Stimulated activated CD4-positive, alpha-beta T cell treated with anti-CD3 and anti-CD28 coated beads, Interleukin-15, amount 100 ng/mL, for 1 hour (primary cell): ENCODE measurements around the gene TMCC1.
"Not testable (repeated sequence)": the region's sequence is repeated elsewhere in the genome, so short reads cannot be mapped to it uniquely, and the experiment has no call there.

Source experiments
- DNase-seq, 2 donors: peaks; one replicate each; pipeline ENCODE4 v3.0.0-alpha.2; 2020; ENCODE audit warnings: low read depth in 1 of 2, low spot score in 1 of 2

TMCC1 gene

DNA sequence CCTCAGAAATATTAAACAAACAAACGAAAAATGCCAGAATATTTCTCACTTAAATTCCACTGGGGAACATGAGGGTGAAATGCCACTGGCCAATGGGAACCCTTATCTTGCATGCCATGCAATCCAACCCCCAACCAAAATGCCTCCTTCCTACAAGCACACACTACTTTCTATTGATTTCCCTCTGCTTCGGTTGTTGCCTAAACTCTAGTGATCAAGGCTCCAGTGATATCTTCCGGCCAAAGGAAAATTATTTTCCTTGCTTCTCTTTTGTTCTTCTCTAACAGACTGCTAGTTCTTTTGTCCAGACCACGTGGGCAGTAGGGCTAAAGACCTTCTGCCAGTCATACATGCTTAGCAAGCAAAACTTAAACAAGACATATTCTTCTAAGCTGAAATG lies 115.7 kb downstream of the TMCC1 start:
- no peak for DNase-seq

DNA sequence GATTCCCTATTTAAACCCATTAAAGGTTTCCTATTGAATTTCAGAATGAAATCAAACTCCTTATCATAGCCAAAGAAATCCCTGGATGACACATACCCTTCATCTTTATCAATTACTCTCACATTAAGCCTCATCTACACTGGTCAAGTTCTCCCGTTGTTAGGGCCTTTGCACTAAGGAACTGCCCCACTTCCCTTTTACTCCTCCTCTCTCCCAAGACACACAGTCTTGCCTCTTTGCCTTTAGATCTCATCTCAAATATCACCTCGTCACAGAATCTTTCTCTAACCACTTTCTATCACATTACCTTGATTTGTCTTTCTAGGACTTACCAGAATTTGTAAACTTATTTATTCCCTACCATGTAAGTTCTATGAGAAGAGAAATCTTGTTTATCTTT lies 117.6 kb downstream of the TMCC1 start:
- no peak for DNase-seq

DNA sequence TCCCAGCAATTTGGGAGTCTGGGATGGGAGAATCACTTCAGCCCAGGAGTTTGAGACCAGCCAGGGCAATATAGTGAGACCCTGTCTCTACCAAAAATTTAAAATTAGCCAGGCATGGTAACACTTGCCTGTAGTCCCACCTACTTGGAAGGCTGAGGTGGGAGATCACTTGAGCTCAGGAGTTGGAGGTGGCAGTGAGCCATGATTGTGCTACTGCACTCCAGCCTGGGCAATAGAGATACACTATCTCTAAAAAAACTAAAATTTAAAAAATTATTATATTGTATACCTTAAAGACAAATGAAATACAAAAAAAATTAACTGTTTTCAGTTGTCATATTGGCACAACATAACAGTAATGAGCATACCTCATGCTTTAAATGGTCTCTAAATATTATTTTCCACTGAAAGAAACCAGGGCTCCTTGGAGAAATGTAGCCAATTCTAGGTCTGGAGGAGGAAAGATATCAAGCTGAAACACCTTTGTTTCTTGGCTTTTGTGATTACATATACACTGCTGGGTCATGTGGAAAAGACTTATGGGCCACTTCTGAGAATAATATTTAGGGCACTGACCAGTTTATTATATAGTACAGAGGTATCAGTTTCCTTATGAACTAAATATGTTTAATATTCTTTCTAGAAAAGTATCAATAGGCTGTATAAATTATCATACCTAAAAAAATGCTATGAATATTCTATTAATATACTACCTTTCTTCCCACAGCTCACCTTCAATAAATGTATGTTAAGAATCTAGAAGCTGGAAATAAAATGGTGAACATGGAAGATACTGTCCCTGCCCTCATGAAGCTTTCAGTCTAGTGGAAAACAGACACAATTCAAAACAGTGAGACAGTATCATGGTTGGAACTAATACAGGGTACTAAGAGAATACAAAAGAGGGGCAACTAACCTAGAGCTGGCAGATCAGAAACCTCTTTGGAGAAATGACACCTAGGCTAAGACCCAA lies 119.5 kb downstream of the TMCC1 start:
- DNase-seq: no peak

DNA sequence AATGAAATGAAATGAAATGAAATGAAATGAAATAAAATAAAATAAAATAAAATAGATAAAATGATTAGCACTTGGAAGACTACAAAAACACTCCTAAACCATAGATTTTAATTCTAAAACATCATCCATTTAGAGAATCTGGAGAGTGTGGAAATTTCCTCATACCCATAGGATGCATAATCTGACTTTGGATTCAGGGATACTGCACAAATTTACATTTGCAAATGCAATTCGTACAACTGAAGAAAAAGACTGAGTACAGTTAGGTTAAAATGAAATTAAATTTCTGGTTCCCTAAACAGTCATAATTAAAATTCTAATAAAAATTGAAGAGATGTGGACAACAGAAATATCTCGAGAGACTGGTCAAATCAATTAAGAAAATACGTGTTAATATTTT lies 122.9 kb downstream of the TMCC1 start:
- no peak for DNase-seq

DNA sequence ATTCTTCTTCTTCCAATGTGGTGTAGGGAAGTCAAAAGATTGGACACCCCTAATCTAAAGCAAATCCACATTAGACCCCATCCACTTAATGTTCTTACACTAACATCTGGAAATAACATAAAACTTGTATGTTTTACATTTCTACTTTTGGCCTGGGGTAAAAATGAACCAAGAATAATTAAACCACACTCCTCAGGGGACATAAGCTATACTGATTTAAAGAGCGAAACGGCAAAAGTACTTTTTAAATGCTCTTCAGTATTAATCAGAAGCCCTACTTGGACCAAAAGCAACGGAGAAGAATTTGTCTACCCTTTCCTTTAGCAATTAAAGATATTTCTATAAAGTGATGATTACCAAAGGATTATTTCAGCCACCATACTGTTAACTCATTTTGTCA lies 123.9 kb downstream of the TMCC1 start:
- no peak for DNase-seq

DNA sequence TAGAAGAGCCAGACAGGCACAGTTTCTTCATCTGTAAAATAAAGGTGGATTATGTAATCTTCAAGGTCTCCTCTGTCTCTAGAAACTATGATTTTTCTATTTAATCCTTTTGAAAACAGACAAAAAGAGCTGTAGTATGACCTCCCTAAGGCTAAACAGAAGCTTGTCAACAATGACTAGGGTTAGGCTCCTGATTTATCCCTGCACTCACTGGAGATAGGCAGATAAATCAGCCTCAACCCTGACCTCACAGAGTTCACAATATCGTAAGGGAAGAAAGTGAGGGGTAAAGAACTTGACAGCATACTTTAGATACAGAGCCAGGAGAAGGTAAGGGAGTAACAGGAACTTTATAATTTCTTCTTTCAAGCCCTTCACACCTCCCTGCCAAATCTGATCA lies 124.8 kb downstream of the TMCC1 start:
- DNase-seq: no peak

DNA sequence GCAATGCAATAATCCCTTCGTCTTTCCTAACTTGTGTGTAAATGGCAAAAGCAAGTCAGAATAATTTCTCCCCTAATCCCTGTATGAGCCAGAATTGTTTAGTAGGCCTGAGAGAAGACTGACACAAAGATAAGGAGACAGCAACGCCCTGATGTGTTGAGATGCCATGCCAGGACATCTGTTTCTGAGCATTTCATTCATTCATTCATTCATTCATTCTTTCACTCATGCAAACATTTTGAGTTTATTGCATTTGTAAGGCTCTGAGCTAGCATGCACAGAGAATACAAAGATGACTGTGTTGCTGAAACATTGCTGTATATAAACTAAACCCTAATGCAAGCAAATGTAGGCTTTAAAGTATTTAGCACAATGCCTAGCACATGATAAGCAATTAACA lies 127.4 kb downstream of the TMCC1 start:
- DNase-seq: no peak

DNA sequence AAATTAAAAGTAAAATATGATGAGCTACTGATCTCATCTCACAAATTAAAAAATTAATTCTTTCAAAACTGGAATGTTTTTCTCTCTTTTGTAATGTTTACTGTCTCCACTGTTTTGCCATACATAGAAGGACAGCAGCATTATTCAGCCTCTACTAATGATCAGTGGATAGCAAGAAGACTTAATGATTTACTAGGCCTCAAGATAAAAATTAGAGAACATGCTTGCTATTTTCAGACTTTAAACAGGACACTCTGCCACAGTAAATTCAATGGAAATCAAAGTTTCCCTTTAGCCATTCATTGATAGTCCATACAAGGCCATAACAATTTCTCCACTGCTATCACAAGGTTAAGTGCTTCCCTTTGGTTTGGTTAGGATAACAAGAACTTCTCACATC lies 129.4 kb downstream of the TMCC1 start:
- no peak for DNase-seq

DNA sequence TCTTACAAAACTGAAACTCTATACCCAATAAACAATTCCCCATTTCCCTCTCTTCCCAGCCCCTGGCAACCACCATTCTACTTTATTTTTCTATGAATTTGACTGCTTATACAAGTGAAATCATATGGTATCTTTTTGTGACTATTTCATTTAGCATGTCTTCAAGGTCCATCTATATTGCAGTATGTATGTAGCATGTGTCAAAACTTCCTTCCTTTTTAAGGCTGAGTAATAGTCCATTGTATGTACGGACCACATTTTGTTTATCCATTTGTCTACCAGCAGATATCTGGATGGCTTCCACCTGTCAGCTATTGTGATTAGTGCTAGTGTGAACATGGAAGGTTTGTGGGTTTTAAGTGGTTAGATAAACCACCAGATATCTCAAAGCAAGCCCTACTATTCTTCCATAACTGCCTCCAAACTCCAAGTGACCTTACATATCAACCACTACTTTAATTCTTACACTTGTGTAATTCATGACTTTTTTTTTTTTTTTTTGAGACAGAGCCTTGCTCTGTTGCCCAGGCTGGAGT lies 134.7 kb downstream of the TMCC1 start:
- DNase-seq: no peak

DNA sequence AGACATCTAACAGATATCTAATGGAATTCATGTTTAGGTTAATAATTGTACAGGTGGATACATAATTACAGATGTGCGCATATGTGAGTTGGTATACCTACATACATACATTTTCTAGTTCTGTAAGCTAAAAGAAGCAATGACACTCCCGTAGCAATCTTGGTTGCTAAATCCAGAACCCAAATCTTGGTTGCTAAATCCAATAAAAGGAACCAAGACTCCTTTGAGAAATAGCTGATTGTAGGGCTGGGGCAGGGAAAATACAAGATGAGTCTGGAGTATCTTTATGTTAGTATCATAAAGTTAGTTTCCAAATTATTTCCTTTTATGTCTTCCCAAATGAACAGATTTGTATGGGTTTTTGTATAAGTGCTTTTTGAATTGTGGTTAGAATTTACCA lies 135.2 kb downstream of the TMCC1 start:
- no peak for DNase-seq

DNA sequence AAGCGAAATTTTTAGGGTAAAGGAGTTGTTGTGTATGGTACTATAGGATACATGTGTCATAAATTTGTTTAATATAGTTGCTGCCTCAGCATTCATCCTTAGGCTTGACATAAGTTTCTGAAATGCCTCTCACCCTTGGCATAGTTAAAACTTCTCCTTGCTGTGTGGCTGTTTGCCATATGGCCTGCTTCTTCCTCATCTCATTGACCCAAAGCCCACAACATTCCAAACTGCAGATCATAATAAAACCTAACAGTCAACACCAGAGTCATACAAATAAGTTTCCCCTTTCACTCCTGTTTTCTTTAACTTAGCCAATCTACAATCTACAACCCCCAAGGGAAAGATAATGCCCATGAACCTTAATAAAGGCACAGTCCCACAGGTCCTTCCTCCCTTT lies 136.6 kb downstream of the TMCC1 start:
- DNase-seq: no peak

DNA sequence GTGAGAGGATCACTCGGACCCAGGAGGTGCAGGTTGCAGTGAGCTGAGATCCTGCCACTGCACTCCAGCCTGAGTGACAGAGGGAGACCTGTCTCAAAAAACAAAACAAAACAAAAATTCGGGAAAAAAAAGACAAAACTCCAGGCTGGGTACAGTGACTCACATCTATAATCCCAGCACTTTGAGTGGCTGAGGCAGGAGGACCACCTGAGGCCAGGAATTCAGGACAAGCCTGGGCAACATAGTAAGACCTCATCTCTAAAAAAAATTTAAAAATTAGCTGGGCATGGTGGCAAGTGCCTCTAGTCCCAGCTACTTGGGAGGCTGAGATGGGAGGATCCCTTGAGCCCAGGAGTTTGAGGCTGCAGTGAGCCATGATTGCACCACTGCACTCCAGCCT lies 142.4 kb downstream of the TMCC1 start:
- DNase-seq: not testable (repeated sequence)

DNA sequence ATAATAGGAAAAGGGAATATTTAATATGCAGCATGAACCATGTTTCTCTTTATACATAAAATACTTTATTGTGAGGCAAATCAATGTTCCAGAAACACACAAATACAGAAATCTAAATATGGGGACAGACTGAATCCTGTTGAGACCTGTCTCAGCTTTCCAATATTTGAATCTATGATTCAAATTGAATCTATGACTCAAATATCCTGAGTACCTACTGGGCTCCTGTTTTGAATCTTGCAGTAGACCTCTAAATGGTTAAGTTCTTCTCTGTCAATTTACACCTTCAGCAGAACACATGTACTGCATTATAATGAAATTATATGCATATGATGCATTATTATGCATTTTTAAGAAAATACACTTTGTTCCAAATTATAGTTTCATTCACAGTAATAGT lies 143.8 kb downstream of the TMCC1 start:
- DNase-seq: no peak

DNA sequence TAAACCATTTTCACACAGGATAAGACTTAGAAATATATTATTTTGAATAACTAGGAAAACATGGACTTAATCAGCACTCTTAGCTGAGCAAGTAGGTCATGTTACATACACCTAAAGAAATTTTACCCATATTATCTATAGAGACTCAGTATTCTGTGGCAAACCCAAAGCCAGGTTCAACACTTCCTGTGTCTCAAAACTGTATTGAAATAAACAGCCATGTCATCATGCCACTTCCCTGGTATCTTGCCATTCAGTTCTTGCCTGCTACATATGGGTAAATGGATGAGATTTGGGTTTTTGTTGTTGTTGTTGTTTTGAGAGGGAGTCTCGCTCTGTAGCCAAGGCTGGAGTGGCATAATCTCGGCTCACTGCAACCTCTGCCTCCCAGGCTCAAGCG lies 145.5 kb downstream of the TMCC1 start:
- no peak for DNase-seq

DNA sequence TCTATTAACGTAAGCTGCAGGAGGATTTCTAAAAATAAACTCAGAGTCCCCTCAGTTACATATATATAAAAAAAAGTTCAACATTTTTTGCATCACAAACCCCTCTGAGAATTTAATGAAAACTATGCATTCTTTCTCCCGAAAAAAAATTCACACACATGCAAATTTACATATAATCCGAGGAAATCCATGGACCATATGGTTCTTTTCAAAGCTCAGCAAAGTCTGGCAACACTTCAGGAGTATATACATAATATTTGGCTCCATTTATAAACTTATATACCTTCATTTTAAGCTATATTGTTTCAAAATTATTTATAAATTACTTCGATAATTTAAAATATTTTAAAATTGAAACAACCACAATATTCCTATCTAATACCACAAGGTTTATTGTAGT lies 146.4 kb downstream of the TMCC1 start:
- DNase-seq: no peak

DNA sequence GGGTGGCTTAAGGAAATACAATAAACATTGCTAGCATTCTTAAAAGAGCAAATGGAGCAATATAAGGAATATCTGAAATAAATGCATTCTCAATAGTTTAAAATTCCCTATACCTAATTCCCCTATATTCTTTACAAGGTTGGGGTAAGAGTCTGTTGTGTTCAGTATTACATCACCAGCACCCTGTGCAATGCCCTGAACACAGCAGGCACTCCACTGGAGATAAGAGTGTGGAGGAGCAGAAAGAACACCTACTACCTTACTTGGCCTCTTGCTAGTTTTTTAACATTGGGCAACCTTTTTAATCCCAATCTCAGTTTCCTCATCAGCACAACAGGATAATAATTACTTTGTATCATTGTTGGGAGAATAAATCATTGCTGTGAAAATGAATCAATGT lies 146.9 kb downstream of the TMCC1 start:
- DNase-seq: no peak

DNA sequence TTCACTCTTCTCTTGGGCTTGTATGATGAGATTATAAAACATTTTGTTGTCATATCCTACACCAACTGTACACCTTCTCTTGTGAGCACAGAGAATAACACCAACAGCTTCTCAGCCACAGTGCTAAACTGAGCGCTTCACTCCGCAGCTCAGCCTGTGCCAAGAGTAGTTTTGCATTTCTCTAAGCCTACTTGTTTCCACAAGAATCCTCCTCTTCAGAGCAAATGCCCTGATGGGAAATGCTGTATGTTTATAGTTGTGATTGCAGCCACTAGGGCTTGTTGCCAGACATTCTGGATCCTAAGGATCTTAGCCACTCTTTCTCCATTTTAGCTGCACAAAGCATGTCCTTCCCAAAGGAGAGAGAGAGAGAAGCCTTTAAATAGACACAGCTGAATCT lies 148.3 kb downstream of the TMCC1 start:
- no peak for DNase-seq

DNA sequence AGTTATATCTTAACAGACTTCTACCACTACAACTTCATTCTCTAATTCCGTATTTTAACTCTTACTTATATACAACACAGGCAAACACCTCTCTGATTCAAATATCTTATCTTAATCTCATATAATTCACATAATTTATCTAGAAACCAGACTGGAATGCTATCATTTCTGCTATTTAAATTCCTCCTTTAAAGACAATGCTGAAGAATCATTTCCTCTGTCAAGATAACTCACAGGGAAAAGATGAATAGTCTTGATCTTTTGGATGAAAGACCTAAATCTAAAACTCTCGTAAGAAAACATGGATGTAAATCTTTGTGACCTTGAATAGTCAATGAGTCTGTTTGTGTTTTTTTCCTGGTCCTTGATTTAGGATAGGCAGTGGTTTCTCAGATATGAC lies 151.7 kb downstream of the TMCC1 start:
- no peak for DNase-seq

DNA sequence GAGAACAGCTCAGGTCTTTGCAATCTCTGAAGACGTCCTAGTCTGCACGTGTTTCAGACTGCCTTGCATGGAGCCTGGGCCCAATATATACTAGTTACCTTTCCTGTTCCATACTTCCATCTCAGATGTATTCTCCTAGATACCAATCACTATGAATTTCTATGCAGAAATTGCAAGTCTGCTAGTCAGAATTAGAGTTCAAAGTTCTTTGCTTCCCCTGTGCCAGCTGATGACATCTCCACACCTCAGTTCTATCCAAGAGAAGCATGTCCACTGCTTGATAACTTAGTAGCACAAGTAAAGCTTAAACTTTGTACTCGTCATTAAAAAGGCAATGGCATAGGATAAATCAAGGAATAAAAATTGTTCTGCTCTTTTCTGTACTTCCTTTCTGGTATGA lies 153.4 kb downstream of the TMCC1 start:
- DNase-seq: no peak

DNA sequence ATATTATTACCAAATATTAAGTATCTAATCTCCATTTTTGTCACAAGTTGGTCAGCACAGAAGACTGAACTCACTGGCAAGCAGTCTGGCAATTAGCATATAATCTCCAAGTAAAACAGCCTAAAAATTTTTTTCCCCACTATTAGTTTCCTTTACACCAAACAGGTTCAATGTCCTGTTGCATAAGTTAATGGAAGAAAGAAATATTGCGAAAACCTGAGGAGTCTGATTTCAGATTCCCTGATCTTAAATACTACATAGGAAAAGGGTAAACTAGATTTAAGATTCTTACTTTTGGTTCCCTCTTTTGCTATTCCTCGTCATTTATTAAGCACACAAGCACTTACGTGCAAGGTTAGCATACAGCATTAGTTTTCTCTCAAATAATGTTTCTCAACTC lies 153.9 kb downstream of the TMCC1 start:
- DNase-seq: no peak

DNA sequence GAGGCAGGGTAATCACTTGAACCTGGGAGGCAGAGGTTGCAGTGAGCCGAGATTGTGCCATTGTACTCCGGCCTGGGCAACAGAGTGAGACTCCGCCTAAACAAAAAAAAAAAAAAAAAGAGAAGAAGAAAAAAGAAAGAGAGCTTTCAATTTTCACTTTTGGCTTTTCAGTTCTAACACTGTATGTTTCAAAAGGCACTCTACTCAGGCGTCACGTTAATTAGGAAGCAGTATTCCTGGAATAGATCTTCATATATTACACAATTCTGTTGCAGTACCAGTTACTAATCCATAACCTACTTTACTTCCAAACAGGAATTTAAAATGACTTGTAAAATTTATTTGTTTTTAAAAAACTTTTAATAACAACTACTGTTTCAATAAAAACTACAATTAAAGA lies 155.3 kb downstream of the TMCC1 start:
- no peak for DNase-seq

DNA sequence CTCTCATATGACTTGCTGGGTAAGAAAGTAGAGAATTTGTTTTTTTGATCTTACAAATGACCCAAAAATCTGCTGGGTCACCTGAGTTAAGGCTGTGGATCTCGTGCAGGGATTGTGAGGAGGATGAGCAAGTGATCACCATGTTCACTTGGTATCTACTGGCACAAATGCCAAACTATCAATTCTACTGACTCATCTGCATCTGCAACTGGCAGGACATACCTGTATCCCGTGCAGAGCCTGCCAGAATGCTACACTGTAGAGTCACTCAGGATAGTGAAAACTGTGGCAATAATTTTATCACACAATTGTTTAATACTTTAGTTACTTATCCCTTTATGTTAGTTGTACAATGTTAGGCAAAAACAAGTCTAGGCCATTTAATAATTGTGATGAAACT lies 157.4 kb downstream of the TMCC1 start:
- DNase-seq: no peak

DNA sequence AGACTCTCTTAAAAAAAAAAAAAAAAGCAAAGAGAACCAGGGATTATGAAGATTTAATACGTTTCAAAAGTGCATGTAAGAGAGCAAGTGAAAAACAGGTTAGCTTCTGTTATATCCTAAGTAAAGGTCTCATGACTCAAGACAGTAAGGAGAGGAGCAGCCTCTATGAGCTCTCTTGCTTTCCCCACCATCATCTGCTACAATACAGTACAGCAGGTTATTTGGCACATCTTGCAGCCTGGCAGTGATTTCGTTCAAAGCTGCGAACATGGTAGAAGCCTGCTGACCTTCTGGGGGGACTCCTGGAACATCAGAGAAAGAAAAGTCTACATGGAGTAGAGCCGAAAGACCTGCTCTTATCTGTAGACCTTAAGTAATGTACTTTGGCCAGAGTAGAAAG lies 157.9 kb downstream of the TMCC1 start:
- DNase-seq: no peak
